Occipital lobe (tissue), 2 donors: ENCODE results near the gene PCNX4. TPM values are rescaled to one million over a fixed set of nuclear protein-coding genes. Genes with fewer than 3 reads are reported as not detected.

Experiments
- DNase-seq: peaks from one replicate; lab custom pipeline; 2025; lab: John Stamatoyannopoulos, UW
- total RNA-seq: library from RNA; depleted of rRNA; stranded (reverse); fragments of >200 nt; gene quantifications from one replicate; pipeline ENCODE4 v1.2.3, GENCODE V29; 2014

Gene PCNX4
- total RNA-seq, 1 donor from 2014 or later = 133 TPM

DNA sequence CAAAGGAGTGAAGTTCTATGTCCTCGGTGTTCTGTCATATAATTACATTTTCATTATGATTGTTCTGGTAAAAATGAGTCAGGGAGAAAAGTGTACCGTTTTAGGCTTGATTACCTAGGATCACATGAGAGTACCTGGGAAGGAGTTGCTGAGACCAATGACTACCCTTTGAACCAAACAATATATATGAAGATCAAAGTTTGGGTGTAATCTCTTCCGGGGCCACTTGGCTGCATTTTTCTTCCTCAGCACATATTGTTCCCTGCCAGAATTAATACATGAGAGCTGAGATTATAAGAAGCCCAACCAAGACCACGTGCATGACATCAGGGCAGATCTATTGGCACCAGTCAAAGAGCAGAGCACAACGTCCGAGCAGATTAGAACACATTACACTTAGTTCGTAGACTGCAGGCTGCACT lies 114.5 kb downstream of the PCNX4 start:
- no peak for DNase-seq

- no peak for DNase-seq
Measured at GRCh38 chr14:60206837-60207533, 115.3 kb downstream of the PCNX4 start.

- no peak for DNase-seq
Measured at GRCh38 chr14:60210703-60211102, 119.0 kb downstream of the PCNX4 start.

DNA sequence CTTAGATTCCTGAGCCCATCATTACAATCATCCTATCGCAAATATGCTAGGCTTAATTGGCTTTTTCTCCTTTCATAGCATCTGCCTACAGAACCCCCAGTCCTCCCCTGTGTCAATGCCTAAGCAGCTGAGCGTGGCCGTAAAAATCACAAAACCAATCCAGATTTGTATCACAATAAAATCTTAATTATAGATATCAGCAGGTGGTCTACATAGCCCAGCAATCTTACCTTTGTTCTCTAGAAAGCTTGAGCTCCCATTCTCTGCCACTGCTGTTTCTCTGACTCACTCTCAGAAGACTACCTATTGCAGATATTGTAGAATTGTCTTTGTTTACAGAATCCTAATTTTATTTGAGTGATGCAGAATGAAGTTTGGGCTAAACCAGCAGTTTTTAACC lies 119.4 kb downstream of the PCNX4 start:
- no peak for DNase-seq

DNA sequence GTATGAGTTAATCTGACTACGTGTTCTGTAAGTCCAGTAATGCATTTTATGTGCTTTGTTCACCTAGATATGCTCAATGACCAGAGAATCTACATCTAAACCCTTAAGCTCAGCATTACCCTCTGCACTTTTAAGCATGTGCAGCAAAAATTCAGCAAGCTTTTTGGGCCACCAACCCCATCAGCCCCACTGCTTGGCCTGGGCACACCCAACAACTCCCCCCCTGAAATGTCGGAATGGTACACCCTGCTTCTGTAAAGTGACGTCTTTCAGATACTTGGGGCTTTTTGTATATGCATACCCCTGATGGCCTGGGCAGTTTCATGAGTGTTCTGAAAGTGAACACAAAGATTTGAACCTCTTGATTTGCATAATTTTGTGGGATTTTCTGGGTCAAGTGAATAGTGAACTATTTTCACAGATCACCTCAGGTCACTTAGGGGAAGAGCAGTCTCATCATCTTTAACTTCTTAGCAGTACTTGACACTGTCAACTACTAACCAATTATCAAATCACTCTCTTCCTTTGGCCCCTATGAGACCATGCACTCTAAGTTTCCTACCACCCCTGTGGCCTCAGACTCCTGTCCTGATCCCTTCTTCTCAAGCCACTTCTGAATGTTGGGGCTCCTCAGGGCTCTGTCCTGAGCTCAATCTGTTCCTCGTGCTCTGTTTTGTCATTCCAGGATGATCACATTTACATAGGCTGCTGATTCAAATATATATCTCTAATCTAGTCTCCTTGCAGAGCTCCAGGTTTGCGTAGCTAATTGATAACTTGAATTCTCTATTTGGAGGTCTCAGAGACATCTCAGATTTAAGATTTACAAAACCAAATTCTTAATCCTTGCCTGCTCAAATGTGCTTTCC lies 121.0 kb downstream of the PCNX4 start:
- DNase-seq = no peak

- DNase-seq = no peak
Measured at GRCh38 chr14:60214003-60214402, 122.3 kb downstream of the PCNX4 start.

DNA sequence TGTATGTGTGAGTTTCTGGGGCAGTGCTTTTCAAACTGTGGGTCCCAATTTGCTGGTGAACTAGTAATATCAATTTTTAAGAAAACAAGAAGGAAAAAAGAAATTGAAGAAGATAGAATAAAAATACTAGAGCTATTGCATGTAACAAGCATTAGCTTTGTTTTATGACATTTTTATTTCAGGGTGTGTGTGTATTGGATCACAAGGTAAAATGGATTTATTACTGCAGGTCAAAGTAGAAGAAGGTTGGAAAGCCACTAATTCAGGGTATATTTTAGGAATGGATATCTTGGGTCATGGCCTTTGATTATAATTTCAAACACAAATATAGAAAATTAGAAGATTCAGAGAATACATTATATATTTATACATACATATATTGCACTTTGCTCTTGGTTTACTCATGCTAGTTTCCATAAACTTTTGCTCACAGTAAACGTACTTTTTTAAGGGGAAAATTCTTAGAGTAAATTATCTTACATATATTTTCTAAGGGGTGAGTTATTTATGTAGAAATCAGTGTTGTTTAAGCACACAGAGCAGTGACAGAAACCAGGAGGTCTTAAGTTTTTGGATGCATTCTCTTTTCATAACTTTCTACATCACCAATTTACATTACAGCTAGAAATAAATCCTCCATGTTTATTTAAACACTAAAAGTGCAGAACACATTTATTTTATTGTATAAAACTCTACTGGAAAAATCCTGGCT lies 122.8 kb downstream of the PCNX4 start:
- no peak for DNase-seq

- no peak for DNase-seq
Measured at GRCh38 chr14:60215127-60215444, 123.4 kb downstream of the PCNX4 start.

GRCh38 chr14:60215520-60216420 lies 124.0 kb downstream of the PCNX4 start:
- DNase-seq = no peak

DNA sequence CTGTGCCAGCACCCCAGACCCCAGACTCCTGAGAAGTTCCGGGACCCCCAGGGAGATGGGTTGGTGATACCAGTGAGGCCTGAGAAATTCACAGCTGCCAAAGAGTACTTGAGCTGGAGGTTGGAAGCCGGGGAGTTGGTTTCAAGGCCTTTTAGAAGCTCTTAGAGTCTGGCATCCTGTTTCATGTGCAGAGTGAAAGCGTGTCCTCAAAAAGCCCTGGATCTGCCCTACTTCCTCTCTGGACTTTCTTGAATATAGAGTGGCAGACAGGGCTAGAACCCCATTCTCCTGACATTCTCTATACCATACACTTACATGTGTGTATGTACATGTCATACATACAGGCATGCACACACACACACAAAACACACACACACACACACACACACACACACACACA lies 126.0 kb downstream of the PCNX4 start:
- no peak for DNase-seq

Other genes with a start within 250 kb of the PCNX4 start
- 870 TPM for gene RTN1, start 221.1 kb upstream of the PCNX4 start, total RNA-seq
- 2.3 TPM for gene LRRC9, start 171.8 kb upstream of the PCNX4 start, total RNA-seq
- gene DHRS7, start 73.5 kb downstream of the PCNX4 start, total RNA-seq = 47.4 TPM
- 90.0 TPM for gene PPM1A, start 157.3 kb downstream of the PCNX4 start, total RNA-seq